HG03025 (cell line): ENCODE data around the gene KRT86.
"Not testable (repeated sequence)": the region's sequence is repeated elsewhere in the genome, so short reads cannot be mapped to it uniquely, and the experiment has no call there.

Source experiments
- ATAC-seq: cut with Tn5 transposase; IDR thresholded peaks from one replicate; pipeline ENCODE4 v1.9.1; 2021; ENCODE audit warnings: mild to moderate bottlenecking, moderate library complexity; ENCODE audit not compliant: unreplicated experiment, low FRiP score

The KRT86 gene

GRCh38 chr12:52307836-52308805 lies 33.7 kb downstream of the KRT86 start:
- ATAC-seq, result no peak

- ATAC-seq, result no peak
These were observed 34.5 kb downstream of the KRT86 start for GRCh38 chr12:52308806-52309425.

GRCh38 chr12:52310622-52311284 lies 36.3 kb downstream of the KRT86 start:
- ATAC-seq, result no peak

- no peak for ATAC-seq
These were observed 36.8 kb downstream of the KRT86 start for GRCh38 chr12:52311285-52311648.

- ATAC-seq, result no peak
These were observed 37.6 kb downstream of the KRT86 start for GRCh38 chr12:52312086-52312485.

GRCh38 chr12:52313461-52313860 lies 39.0 kb downstream of the KRT86 start:
- no peak for ATAC-seq

GRCh38 chr12:52313926-52314325 lies 39.5 kb downstream of the KRT86 start:
- no peak for ATAC-seq

- no peak for ATAC-seq
These were observed 40.1 kb downstream of the KRT86 start for GRCh38 chr12:52314511-52314910.

- not testable (repeated sequence) for ATAC-seq
These were observed 41.3 kb downstream of the KRT86 start for GRCh38 chr12:52315721-52316120.

- no peak for ATAC-seq
These were observed 41.8 kb downstream of the KRT86 start for GRCh38 chr12:52316290-52316689.

GRCh38 chr12:52316701-52317100 lies 42.3 kb downstream of the KRT86 start:
- no peak for ATAC-seq

GRCh38 chr12:52317468-52318052 lies 43.1 kb downstream of the KRT86 start:
- ATAC-seq, result no peak

- ATAC-seq, result no peak
These were observed 44.0 kb downstream of the KRT86 start for GRCh38 chr12:52318241-52318990.

- ATAC-seq, result no peak
These were observed 44.7 kb downstream of the KRT86 start for GRCh38 chr12:52319097-52319496.

- no peak for ATAC-seq
These were observed 46.4 kb downstream of the KRT86 start, which contains the start of gene KRT83 for GRCh38 chr12:52320784-52321400. KRT83 (minus strand) TSS chr12:52321398; CDS start chr12:52321335, 63 bp downstream.

- ATAC-seq, result no peak
These were observed 47.0 kb downstream of the KRT86 start for GRCh38 chr12:52321418-52321817.

- ATAC-seq, result no peak
These were observed 47.6 kb downstream of the KRT86 start for GRCh38 chr12:52322069-52322468.

- ATAC-seq, result no peak
These were observed 48.6 kb downstream of the KRT86 start for GRCh38 chr12:52323001-52323400.

GRCh38 chr12:52323416-52324152 lies 49.1 kb downstream of the KRT86 start:
- no peak for ATAC-seq
